ENCODE measurements around the gene CADM2. TPM values are rescaled to one million over a fixed set of nuclear protein-coding genes. Genes with fewer than 3 reads are reported as not detected.
"Not testable (repeated sequence)": the region's sequence is repeated elsewhere in the genome, so short reads cannot be mapped to it uniquely, and the experiment has no call there.

CADM2 gene
- total and polyA plus RNA-seq, 2 experiments from 2014 or later = 2.9 to 7.8 TPM

- no peaks in the 10 kb centered on the region for H3K36me3 ChIP-seq (replicated peaks; ENCODE audit: insufficient read depth, low read depth)
- H3K27ac ChIP-seq = peak overlapping the region; percentile 48
- no peaks in the 10 kb centered on the region for H3K27me3 ChIP-seq
- no peaks in the 10 kb centered on the region for H3K9me3 ChIP-seq (ENCODE audit: low read depth)
- TF ChIP-seq EZH2 (IDR thresholded peaks at IDR 0.05; ENCODE audit: borderline replicate concordance) = no peak
- H3K4me2 ChIP-seq = peak overlapping the region; percentile 18
- no peaks in the 10 kb centered on the region for H3K4me1 ChIP-seq (ENCODE audit: insufficient read depth)
- no peak overlapping the region for H2AFZ ChIP-seq
- no peaks in the 10 kb centered on the region for H3K9me2 ChIP-seq (replicated peaks; ENCODE audit: insufficient read depth)
- H4K20me1 ChIP-seq (ENCODE audit: insufficient read depth, poor library complexity, severe bottlenecking) = no peaks in the 10 kb centered on the region
- DNase-seq (ENCODE audit: low spot score) = peak; percentile 4
- H3K4me3 ChIP-seq = no peak overlapping the region
- WGBS (ENCODE audit: low lambda C conversion rate, missing lambda C conversion rate) = 70% methylated on average over 1 of the region's 1 CpG
- H3K79me2 ChIP-seq = no peaks in the 10 kb centered on the region
These were observed 144.0 kb downstream of the CADM2 start for GRCh38 chr3:85102781-85103180.

GRCh38 chr3:85110393-85110792 is 151.6 kb downstream of the CADM2 start:
- H3K36me3 ChIP-seq (replicated peaks; ENCODE audit: insufficient read depth, low read depth) = no peaks in the 10 kb centered on the region
- H3K79me2 ChIP-seq = no peaks in the 10 kb centered on the region
- H3K4me3 ChIP-seq = no peak overlapping the region
- TF ChIP-seq EZH2phosphoT487 (IDR thresholded peaks at IDR 0.05; ENCODE audit: low read depth, severe bottlenecking, unreplicated experiment) = no peak
- no peak for TF ChIP-seq EZH2 (IDR thresholded peaks at IDR 0.05; ENCODE audit: borderline replicate concordance)
- no peak for TF ChIP-seq CTCF (IDR thresholded peaks at IDR 0.05; ENCODE audit: poor library complexity)
- no peaks in the 10 kb centered on the region for H3K4me1 ChIP-seq (ENCODE audit: insufficient read depth)
- H3K9me3 ChIP-seq (ENCODE audit: low read depth) = no peaks in the 10 kb centered on the region
- no peak overlapping the region for H3K27ac ChIP-seq
- no peaks in the 10 kb centered on the region for H4K20me1 ChIP-seq (ENCODE audit: insufficient read depth, poor library complexity, severe bottlenecking)
- DNase-seq (ENCODE audit: low spot score) = no peak
- 65% methylated on average over 2 of the region's 2 CpGs for WGBS (ENCODE audit: low lambda C conversion rate, missing lambda C conversion rate)
- H2AFZ ChIP-seq = no peak overlapping the region
- no peaks in the 10 kb centered on the region for H3K27me3 ChIP-seq
- no peak overlapping the region for H3K4me2 ChIP-seq
- no peaks in the 10 kb centered on the region for H3K9me2 ChIP-seq (replicated peaks; ENCODE audit: insufficient read depth)

- Histone ChIP-seq H3K9me2 (replicated peaks; ENCODE audit: insufficient read depth) (no peaks in the 10 kb centered on the region), H2AFZ (no peak overlapping the region), H3K27me3 (no peaks in the 10 kb centered on the region), H3K9me3 (ENCODE audit: low read depth) (no peaks in the 10 kb centered on the region), H3K27ac (no peak overlapping the region), H3K4me1 (ENCODE audit: insufficient read depth) (no peaks in the 10 kb centered on the region), H3K79me2 (no peaks in the 10 kb centered on the region), H3K36me3 (replicated peaks; ENCODE audit: insufficient read depth, low read depth) (no peaks in the 10 kb centered on the region), H4K20me1 (ENCODE audit: insufficient read depth, poor library complexity, severe bottlenecking) (no peaks in the 10 kb centered on the region), H3K4me3 (no peak overlapping the region), H3K4me2 (no peak overlapping the region)
- WGBS (ENCODE audit: low lambda C conversion rate, missing lambda C conversion rate) = 77% methylated on average over 2 of the region's 2 CpGs
- no peak for TF ChIP-seq EZH2 (IDR thresholded peaks at IDR 0.05; ENCODE audit: borderline replicate concordance)
- TF ChIP-seq EZH2phosphoT487 (IDR thresholded peaks at IDR 0.05; ENCODE audit: low read depth, severe bottlenecking, unreplicated experiment) = no peak
- TF ChIP-seq CTCF (IDR thresholded peaks at IDR 0.05; ENCODE audit: poor library complexity) = no peak
- no peak for DNase-seq (ENCODE audit: low spot score)
These were observed 162.1 kb downstream of the CADM2 start for GRCh38 chr3:85120879-85121278.

- DNase-seq (ENCODE audit: low spot score); H3K9me2 ChIP-seq (replicated peaks; ENCODE audit: insufficient read depth); H3K4me3 ChIP-seq; H3K36me3 ChIP-seq (replicated peaks; ENCODE audit: insufficient read depth, low read depth); H3K4me1 ChIP-seq (ENCODE audit: insufficient read depth); H4K20me1 ChIP-seq (ENCODE audit: insufficient read depth, poor library complexity, severe bottlenecking); H3K27ac ChIP-seq; H3K27me3 ChIP-seq; H3K4me2 ChIP-seq; H3K79me2 ChIP-seq; H2AFZ ChIP-seq; H3K9me3 ChIP-seq (ENCODE audit: low read depth): not testable (repeated sequence)
- 95% methylated on average over 13 of the region's 13 CpGs for WGBS (ENCODE audit: low lambda C conversion rate, missing lambda C conversion rate)
These were observed 174.1 kb downstream of the CADM2 start for GRCh38 chr3:85132864-85133263.

GRCh38 chr3:85133691-85134420 is 175.1 kb downstream of the CADM2 start:
- H4K20me1 ChIP-seq (ENCODE audit: insufficient read depth, poor library complexity, severe bottlenecking); H3K9me3 ChIP-seq (ENCODE audit: low read depth); H3K4me2 ChIP-seq; H3K9me2 ChIP-seq (replicated peaks; ENCODE audit: insufficient read depth); H3K36me3 ChIP-seq (replicated peaks; ENCODE audit: insufficient read depth, low read depth); DNase-seq (ENCODE audit: low spot score); H3K27me3 ChIP-seq; H3K79me2 ChIP-seq; H3K4me1 ChIP-seq (ENCODE audit: insufficient read depth); H3K4me3 ChIP-seq; H2AFZ ChIP-seq; H3K27ac ChIP-seq: not testable (repeated sequence)
- 95% methylated on average over 37 of the region's 57 CpGs for WGBS (ENCODE audit: low lambda C conversion rate, missing lambda C conversion rate)

Measured in hepatocyte (in vitro differentiated cells).